HFF-Myc (cell line): ENCODE results near the gene UFC1.

Experiments used
- DNase-seq: peaks from one replicate; pipeline ENCODE4 v3.0.0-alpha.2; 2011; ENCODE audit warnings: low read depth; ENCODE audit errors: extremely low read depth
- H3K4me3 ChIP-seq: replicated peaks from 2 replicates; pipeline ENCODE4 v1.5.1; 2011; ENCODE audit warnings: low read depth, mild to moderate bottlenecking, control low read depth, low read length
- CTCF ChIP-seq: IDR thresholded peaks from 2 replicates; pipeline ENCODE4 v1.5.1; 2012; ENCODE audit warnings: mild to moderate bottlenecking, low read depth, low read length, control low read depth; ENCODE audit errors: missing control alignments

The UFC1 gene

DNA sequence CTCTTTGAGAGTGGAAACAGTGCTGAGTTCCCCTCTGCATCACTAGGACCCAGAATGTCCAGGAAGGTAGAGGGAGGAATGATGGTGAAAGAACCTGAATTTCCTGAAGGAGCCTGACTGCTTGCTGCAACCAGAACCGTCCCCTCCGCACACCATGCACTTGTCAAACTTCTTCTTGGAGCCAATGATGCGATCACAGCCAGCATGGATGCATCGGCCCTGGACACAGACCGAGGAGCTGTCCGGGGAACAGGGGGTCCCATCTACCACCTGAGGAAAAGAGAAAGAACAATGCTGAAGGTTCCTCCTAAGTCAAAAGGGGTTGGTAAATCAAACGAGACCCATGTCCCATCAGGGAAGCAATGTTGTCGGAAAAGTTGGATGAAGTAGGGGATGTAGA lies 38.2 kb downstream of the UFC1 start:
- no peak overlapping the region for H3K4me3 ChIP-seq

DNA sequence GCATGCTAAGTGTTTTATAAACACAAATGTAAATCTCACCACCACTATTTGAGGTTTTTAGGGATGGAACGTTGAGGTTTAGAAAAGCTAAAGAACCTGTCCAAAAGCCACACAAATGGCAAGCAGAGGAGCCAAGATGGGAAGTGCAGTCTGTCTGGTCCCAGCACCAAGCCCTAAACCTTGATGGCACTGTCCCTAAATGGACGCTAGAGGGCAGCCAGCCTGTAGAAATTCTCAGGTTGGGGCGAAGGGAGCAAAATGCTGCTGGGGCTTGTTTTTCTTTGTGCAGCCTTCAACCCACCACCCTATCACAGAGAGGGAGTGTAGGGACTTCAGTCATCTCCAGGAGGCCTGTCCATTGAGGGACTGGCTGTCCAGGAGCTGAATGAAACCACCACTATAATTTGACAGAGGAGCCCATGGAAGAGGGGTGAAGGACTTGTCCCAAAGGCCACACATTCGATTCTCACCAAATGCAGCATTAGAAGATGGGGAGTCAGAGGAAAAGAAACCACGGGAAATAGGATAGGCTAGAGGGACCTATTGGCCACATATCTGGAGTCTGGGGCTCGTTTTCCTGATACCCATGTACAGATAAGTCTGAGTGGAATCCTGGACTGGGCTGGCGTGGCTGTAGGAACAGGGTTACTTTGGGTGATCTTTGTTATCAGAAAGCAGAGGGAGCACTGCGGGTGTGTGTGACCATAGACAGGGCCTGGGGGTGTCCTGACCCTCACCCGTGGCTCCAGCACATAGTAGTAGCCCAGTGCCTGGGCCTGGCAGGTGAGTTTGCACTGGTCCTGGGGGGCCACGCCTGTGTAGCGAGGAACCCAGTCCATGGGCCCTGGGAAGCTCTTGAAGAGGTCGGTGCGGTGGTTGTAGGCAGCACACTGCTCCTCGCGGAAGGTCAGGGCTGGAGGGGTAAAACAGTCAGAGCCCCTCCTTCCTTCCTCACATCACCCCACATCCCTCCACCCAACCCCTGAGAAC lies 39.0 kb downstream of the UFC1 start:
- peak; percentile 95 for TF ChIP-seq CTCF
- no peak overlapping the region for H3K4me3 ChIP-seq
- DNase-seq: no peak

More for the DNA sequence above, 38.2 kb downstream of the UFC1 start:
- DNase-seq: no peak
- no peak for TF ChIP-seq CTCF

- no peak for DNase-seq
- no peak overlapping the region for H3K4me3 ChIP-seq
- no peak for TF ChIP-seq CTCF
Observed at GRCh38 chr1:161193561-161194235, 39.9 kb downstream of the UFC1 start.

GRCh38 chr1:161195171-161195570 lies 41.4 kb downstream of the UFC1 start:
- no peak overlapping the region for H3K4me3 ChIP-seq
- TF ChIP-seq CTCF: no peak
- no peak for DNase-seq

DNA sequence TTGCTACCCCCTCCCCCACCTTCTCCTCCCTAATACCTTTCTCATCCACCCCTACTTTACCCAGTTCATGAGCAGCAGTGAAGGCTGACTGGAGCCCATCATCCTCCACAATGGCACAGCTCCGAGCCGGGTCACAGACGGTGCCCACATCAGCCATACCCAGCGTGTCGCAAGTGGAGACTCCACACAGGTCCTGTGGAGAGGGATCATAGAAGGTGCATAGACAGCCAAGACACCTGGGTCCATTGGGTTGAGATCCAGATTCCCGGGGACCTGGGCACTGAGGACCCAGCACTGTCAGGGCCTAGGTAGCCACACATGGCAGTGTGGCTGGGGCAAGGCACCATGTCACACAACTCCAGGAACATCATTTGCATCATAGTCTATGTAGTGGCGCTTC lies 42.3 kb downstream of the UFC1 start:
- DNase-seq: no peak
- peak overlapping the region; percentile 47 for H3K4me3 ChIP-seq
- no peak for TF ChIP-seq CTCF

DNA sequence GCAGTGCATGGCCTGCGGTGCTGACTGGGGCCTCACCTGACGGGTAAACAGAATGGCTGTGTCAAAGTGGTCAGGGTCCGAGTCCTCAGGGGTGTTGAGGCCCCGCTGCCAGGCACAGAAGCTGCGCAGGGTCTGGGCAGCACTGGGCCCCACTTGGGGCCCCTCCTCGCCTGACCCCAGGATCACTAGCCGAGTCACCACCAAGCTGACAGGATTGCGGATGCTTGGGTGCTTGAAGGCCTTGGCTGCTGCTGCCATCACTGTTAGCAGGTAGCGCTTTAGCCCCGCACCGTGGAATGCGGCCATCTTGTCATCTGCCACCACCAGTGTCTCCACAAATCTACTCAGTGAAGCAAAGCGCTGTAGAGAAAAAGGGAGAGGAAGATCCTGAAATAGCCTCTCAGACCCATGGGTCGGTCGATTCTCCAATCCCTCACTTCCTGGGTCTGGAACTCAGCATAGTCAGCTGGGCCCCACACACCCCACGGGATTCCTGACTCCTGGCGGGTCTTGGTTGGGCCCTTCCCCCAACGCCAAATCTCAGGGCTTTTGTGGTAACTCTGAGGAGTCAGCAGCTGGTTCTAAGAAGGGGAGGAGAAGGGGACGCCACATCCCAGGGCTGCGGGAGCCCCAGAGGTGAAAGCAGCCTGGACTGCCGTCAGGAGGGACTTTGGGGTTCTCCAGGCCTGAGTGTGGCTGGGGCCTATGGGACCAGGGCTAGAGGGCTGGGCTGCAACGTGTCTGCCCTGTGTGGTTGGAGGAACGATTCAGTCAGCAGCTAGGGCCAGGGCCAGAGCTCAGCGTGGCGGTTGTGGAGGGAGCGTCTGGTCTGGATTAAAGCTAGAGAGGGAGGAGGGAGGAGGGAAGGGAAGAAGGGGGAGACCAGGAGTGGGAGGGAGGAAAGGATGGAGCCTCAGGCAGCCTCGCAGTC lies 43.0 kb downstream of the UFC1 start:
- peak overlapping the region; percentile 47 for H3K4me3 ChIP-seq
- TF ChIP-seq CTCF: no peak
- peak; percentile 78 for DNase-seq
